GM12872 (cell line): Measurements from ENCODE around the gene ENDOU.

Source experiments
- CTCF ChIP-seq: IDR thresholded peaks from 3 replicates; pipeline ENCODE4 v1.5.1; 2011; ENCODE audit warnings: low read depth, mild to moderate bottlenecking, low read length, moderate library complexity; ENCODE audit not compliant: insufficient read depth

Gene ENDOU

GRCh38 chr12:47705566-47706425 lies 19.5 kb downstream of the ENDOU start, which contains the start of gene RPAP3:
Gene RPAP3, minus strand, starts transcription at chr12:47706030. Its CDS starts 3,190 bp downstream, at chr12:47702840.
- TF ChIP-seq CTCF = peak; percentile 65

- no peak for TF ChIP-seq CTCF
Measured at GRCh38 chr12:47705229-47705565, 20.1 kb downstream of the ENDOU start.

- TF ChIP-seq CTCF = no peak
Measured at GRCh38 chr12:47704719-47705118, 20.6 kb downstream of the ENDOU start.

GRCh38 chr12:47700263-47700662 lies 25.0 kb downstream of the ENDOU start:
- TF ChIP-seq CTCF = no peak

- no peak for TF ChIP-seq CTCF
Measured at GRCh38 chr12:47698631-47699030, 26.7 kb downstream of the ENDOU start.

GRCh38 chr12:47698055-47698454 lies 27.2 kb downstream of the ENDOU start:
- TF ChIP-seq CTCF = no peak

- no peak for TF ChIP-seq CTCF
Measured at GRCh38 chr12:47689215-47689614, 36.1 kb downstream of the ENDOU start.
